ENCODE results near the gene ATF3.

The ATF3 gene

GRCh38 chr1:212612041-212612961, 3.7 kb downstream of the ATF3 start:
- H3K36me3 ChIP-seq (ENCODE audit: control insufficient read depth, low read depth, low read length) = peaks cover 20% of the 10 kb centered on the region
- H3K9me3 ChIP-seq (ENCODE audit: control insufficient read depth, low read depth, low read length) = no peaks in the 10 kb centered on the region
- H3K4me1 ChIP-seq (ENCODE audit: control insufficient read depth, low read depth, low read length) = peaks cover 42% of the 10 kb centered on the region
- peak overlapping the region; percentile 26 for H3K4me3 ChIP-seq (ENCODE audit: low read length)
- no peak overlapping the region for H3K27ac ChIP-seq (ENCODE audit: low read length)
- H3K9ac ChIP-seq (ENCODE audit: low read length) = no peak overlapping the region
- peaks cover 26% of the 10 kb centered on the region for H3K27me3 ChIP-seq (ENCODE audit: control insufficient read depth, insufficient read depth, low read length)

GRCh38 chr1:212613440-212614335, 5.1 kb downstream of the ATF3 start:
- Histone ChIP-seq H3K9ac (ENCODE audit: low read length) (no peak overlapping the region), H3K36me3 (ENCODE audit: control insufficient read depth, low read depth, low read length) (peaks cover 33% of the 10 kb centered on the region), H3K4me3 (ENCODE audit: low read length) (no peak overlapping the region), H3K9me3 (ENCODE audit: control insufficient read depth, low read depth, low read length) (no peaks in the 10 kb centered on the region), H3K27ac (ENCODE audit: low read length) (no peak overlapping the region), H3K4me1 (ENCODE audit: control insufficient read depth, low read depth, low read length) (peaks cover 42% of the 10 kb centered on the region), H3K27me3 (ENCODE audit: control insufficient read depth, insufficient read depth, low read length) (peaks cover 18% of the 10 kb centered on the region)

GRCh38 chr1:212614453-212615200, 6.1 kb downstream of the ATF3 start:
- H3K4me3 ChIP-seq (ENCODE audit: low read length) = no peak overlapping the region
- peaks cover 42% of the 10 kb centered on the region for H3K4me1 ChIP-seq (ENCODE audit: control insufficient read depth, low read depth, low read length)
- H3K27ac ChIP-seq (ENCODE audit: low read length) = no peak overlapping the region
- no peaks in the 10 kb centered on the region for H3K9me3 ChIP-seq (ENCODE audit: control insufficient read depth, low read depth, low read length)
- H3K36me3 ChIP-seq (ENCODE audit: control insufficient read depth, low read depth, low read length) = peaks cover 43% of the 10 kb centered on the region
- H3K9ac ChIP-seq (ENCODE audit: low read length) = no peak overlapping the region
- peaks cover 17% of the 10 kb centered on the region for H3K27me3 ChIP-seq (ENCODE audit: control insufficient read depth, insufficient read depth, low read length)

GRCh38 chr1:212615201-212615470, 6.6 kb downstream of the ATF3 start:
- peaks cover 39% of the 10 kb centered on the region for H3K4me1 ChIP-seq (ENCODE audit: control insufficient read depth, low read depth, low read length)
- H3K36me3 ChIP-seq (ENCODE audit: control insufficient read depth, low read depth, low read length) = peaks cover 48% of the 10 kb centered on the region
- no peak overlapping the region for H3K27ac ChIP-seq (ENCODE audit: low read length)
- no peak overlapping the region for H3K4me3 ChIP-seq (ENCODE audit: low read length)
- H3K9me3 ChIP-seq (ENCODE audit: control insufficient read depth, low read depth, low read length) = no peaks in the 10 kb centered on the region
- peaks cover 12% of the 10 kb centered on the region for H3K27me3 ChIP-seq (ENCODE audit: control insufficient read depth, insufficient read depth, low read length)
- no peak overlapping the region for H3K9ac ChIP-seq (ENCODE audit: low read length)

- Histone ChIP-seq H3K4me1 (ENCODE audit: control insufficient read depth, low read depth, low read length) (peaks cover 6% of the 10 kb centered on the region), H3K4me3 (ENCODE audit: low read length) (no peak overlapping the region), H3K36me3 (ENCODE audit: control insufficient read depth, low read depth, low read length) (peaks cover 52% of the 10 kb centered on the region)
Measured at GRCh38 chr1:212618466-212619210, 10.1 kb downstream of the ATF3 start.

GRCh38 chr1:212620293-212620692, 11.7 kb downstream of the ATF3 start:
- H3K4me3 ChIP-seq (ENCODE audit: low read length) = no peak overlapping the region
- H3K27me3 ChIP-seq (ENCODE audit: control insufficient read depth, insufficient read depth, low read length) = no peaks in the 10 kb centered on the region
- H3K36me3 ChIP-seq (ENCODE audit: control insufficient read depth, low read depth, low read length) = peaks cover 48% of the 10 kb centered on the region

More at GRCh38 chr1:212618466-212619210, 10.1 kb downstream of the ATF3 start:
- H3K9ac ChIP-seq (ENCODE audit: low read length) = no peak overlapping the region
- H3K27ac ChIP-seq (ENCODE audit: low read length) = no peak overlapping the region
- no peaks in the 10 kb centered on the region for H3K9me3 ChIP-seq (ENCODE audit: control insufficient read depth, low read depth, low read length)
- no peaks in the 10 kb centered on the region for H3K27me3 ChIP-seq (ENCODE audit: control insufficient read depth, insufficient read depth, low read length)

GRCh38 chr1:212621043-212621948, 12.7 kb downstream of the ATF3 start:
- Histone ChIP-seq H3K4me1 (ENCODE audit: control insufficient read depth, low read depth, low read length) (no peaks in the 10 kb centered on the region), H3K9ac (ENCODE audit: low read length) (no peak overlapping the region), H3K4me3 (ENCODE audit: low read length) (no peak overlapping the region), H3K27me3 (ENCODE audit: control insufficient read depth, insufficient read depth, low read length) (no peaks in the 10 kb centered on the region), H3K36me3 (ENCODE audit: control insufficient read depth, low read depth, low read length) (peaks cover 40% of the 10 kb centered on the region), H3K27ac (ENCODE audit: low read length) (no peak overlapping the region), H3K9me3 (ENCODE audit: control insufficient read depth, low read depth, low read length) (no peaks in the 10 kb centered on the region)

More at GRCh38 chr1:212620293-212620692, 11.7 kb downstream of the ATF3 start:
- Histone ChIP-seq H3K4me1 (ENCODE audit: control insufficient read depth, low read depth, low read length) (no peaks in the 10 kb centered on the region), H3K27ac (ENCODE audit: low read length) (no peak overlapping the region), H3K9me3 (ENCODE audit: control insufficient read depth, low read depth, low read length) (no peaks in the 10 kb centered on the region), H3K9ac (ENCODE audit: low read length) (no peak overlapping the region)

GRCh38 chr1:212621949-212622305, 13.4 kb downstream of the ATF3 start:
- H3K36me3 ChIP-seq (ENCODE audit: control insufficient read depth, low read depth, low read length) = peaks cover 35% of the 10 kb centered on the region
- H3K27me3 ChIP-seq (ENCODE audit: control insufficient read depth, insufficient read depth, low read length) = no peaks in the 10 kb centered on the region
- no peak overlapping the region for H3K27ac ChIP-seq (ENCODE audit: low read length)
- H3K4me3 ChIP-seq (ENCODE audit: low read length) = no peak overlapping the region
- H3K4me1 ChIP-seq (ENCODE audit: control insufficient read depth, low read depth, low read length) = no peaks in the 10 kb centered on the region
- no peaks in the 10 kb centered on the region for H3K9me3 ChIP-seq (ENCODE audit: control insufficient read depth, low read depth, low read length)
- H3K9ac ChIP-seq (ENCODE audit: low read length) = no peak overlapping the region

- no peaks in the 10 kb centered on the region for H3K9me3 ChIP-seq (ENCODE audit: control insufficient read depth, low read depth, low read length)
- H3K4me1 ChIP-seq (ENCODE audit: control insufficient read depth, low read depth, low read length) = no peaks in the 10 kb centered on the region
- no peaks in the 10 kb centered on the region for H3K27me3 ChIP-seq (ENCODE audit: control insufficient read depth, insufficient read depth, low read length)
- no peak overlapping the region for H3K4me3 ChIP-seq (ENCODE audit: low read length)
- H3K27ac ChIP-seq (ENCODE audit: low read length) = no peak overlapping the region
- H3K9ac ChIP-seq (ENCODE audit: low read length) = no peak overlapping the region
- peaks cover 29% of the 10 kb centered on the region for H3K36me3 ChIP-seq (ENCODE audit: control insufficient read depth, low read depth, low read length)
Measured at GRCh38 chr1:212622467-212622866, 13.9 kb downstream of the ATF3 start.

- H3K9ac ChIP-seq (ENCODE audit: low read length) = no peak overlapping the region
- H3K36me3 ChIP-seq (ENCODE audit: control insufficient read depth, low read depth, low read length) = peaks cover 26% of the 10 kb centered on the region
- no peaks in the 10 kb centered on the region for H3K4me1 ChIP-seq (ENCODE audit: control insufficient read depth, low read depth, low read length)
- no peaks in the 10 kb centered on the region for H3K9me3 ChIP-seq (ENCODE audit: control insufficient read depth, low read depth, low read length)
- no peak overlapping the region for H3K27ac ChIP-seq (ENCODE audit: low read length)
- H3K4me3 ChIP-seq (ENCODE audit: low read length) = no peak overlapping the region
- H3K27me3 ChIP-seq (ENCODE audit: control insufficient read depth, insufficient read depth, low read length) = no peaks in the 10 kb centered on the region
Measured at GRCh38 chr1:212622906-212623305, 14.3 kb downstream of the ATF3 start.
